NCI-H345 treated with DMSO at 0.1 percent for 48 hours (cell line): ENCODE measurements around the gene SERPINA12.

Experiments used
- DNase-seq: peaks from one replicate; lab custom pipeline; 2025; ENCODE audit not compliant: unreplicated experiment; lab: John Stamatoyannopoulos, UW

SERPINA12 gene

GRCh38 chr14:94509356-94509755 is at the start of gene SERPINA12:
SERPINA12 (minus strand) TSS chr14:94509469; CDS start chr14:94498397, 11,072 bp downstream.
- no peak for DNase-seq

- DNase-seq = no peak
Observed at GRCh38 chr14:94558842-94559241, 49.6 kb upstream of the SERPINA12 start.

DNA sequence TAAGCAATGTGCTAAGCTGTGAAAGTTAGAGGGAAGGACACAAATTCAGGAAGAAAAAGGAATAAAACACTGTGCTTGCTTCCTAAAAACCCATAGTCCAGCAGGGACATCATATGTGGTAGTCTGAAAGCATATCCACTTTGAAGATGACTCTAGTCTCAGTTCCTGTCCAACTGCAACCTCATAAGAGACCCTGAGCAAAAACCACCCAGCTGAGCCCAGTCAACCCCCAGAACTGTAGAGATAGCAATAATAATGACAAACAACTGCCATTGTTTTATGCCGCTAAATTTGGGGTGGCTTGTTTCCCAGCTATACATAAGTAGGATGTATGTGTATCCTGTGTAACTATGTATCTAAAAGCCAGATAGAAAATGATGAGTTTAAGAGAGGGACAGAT is 48.1 kb upstream of the SERPINA12 start:
- no peak for DNase-seq

DNA sequence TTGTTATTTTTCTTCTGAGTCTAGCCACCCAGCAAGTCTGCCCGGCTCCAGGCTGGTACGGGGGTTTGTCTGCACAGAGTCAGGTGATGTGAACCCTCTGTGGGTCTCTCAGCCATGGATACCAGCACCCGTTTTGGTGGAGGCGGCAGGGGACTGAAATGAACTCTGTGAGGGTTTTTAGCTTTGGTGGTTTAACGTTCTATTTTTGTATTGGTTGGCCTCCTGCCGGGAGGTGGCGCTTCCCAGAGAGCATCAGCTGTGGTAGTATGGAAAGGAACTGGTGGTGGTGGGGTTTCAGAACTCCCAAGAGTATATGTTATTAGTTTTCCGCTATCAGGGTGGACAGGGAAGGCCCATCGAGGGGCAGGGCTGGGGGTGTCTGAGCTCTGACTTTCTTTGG is 46.7 kb upstream of the SERPINA12 start:
- no peak for DNase-seq

GRCh38 chr14:94550041-94550440 is 40.8 kb upstream of the SERPINA12 start:
- DNase-seq = no peak

- peak; percentile 10 for DNase-seq
Observed at GRCh38 chr14:94548999-94549985, 40.0 kb upstream of the SERPINA12 start.

GRCh38 chr14:94548131-94548998 is 39.1 kb upstream of the SERPINA12 start:
- DNase-seq = no peak

DNA sequence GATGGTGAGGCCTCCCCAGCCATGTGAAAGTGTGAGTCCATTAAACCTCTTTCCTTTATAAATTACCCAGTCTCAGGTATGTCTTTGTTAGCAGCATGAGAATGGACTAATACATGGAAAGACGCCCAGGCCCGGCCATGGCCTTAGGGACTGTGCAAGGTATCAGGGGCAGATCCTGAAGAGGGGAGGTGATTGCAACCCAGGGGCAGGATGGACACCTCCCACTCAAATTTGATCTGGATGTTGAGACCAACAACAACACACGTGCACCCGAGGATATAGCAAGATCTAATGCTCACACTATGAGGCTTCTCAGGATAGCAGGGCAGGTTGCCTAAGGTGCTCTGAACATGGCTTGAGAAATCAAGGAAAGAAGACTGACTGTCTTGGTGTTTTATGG is 38.5 kb upstream of the SERPINA12 start:
- no peak for DNase-seq

- no peak for DNase-seq
Observed at GRCh38 chr14:94547151-94547680, 37.9 kb upstream of the SERPINA12 start.

DNA sequence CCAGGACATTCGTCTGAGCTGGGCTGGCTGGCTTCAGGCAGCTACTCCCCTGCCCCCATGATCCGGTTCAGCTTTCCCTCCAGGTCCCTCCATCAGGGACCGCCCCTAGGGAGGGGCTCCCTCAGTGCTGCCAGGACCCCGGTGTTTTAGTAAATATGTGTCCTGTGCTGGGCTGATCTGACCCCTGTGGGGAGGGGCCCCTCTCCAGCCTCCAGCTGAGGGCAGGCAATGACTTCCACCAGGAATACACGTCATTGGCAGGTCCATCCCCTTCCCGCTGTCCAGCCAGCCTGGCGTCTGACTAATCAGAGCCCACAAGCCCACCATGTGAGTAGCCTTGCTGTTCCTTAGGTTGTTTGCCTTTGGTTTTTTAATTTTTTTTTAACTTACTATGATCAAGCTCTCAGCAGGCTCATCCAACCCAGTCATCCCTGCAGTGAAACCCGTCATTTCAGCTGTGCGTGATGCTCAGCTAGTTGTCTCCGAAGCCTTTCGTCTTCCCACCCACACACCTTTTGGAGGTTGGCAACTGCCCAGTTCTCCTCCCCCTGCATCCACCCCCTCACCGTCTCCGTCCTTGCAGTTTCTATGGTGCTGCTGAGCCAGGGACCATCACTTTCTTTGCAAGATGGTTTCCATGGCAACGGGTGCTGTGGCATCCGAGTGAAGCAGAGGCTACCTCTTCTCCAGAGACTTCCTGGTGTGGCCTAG is 36.0 kb upstream of the SERPINA12 start:
- DNase-seq = no peak

- no peak for DNase-seq
Observed at GRCh38 chr14:94544726-94545125, 35.5 kb upstream of the SERPINA12 start.

DNA sequence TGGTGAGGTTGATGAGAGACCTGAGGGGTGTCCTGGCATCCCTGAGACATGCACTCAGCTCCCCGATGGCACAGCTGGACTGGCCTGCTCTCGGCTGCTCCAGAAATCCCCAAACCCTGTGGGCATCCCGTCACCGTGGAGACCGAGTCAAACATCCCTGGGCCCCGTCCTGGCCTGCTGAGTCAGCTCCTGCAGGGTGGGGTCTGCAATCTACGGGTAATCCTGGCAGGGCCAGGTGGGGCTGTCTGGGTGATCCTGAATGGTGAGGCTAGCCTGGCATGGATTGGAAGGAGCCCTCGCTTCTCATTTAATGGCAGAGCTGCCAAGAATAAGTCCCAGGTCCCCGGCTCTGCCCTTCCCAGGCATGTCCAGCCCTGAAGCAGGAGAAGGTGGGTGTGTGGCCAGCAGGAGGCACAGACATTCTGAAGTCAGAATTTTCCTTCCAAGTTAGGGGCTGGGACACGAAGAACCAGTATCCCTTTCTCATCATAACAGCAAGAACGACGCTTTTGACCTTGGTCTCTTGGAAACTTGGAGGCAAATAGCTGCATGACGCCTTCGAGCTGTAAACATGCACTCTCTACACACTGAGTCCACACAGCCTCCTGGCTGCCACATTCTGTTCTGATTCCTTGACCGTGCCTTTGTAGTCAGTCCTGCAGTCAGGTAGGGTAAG is 34.3 kb upstream of the SERPINA12 start:
- no peak for DNase-seq

DNA sequence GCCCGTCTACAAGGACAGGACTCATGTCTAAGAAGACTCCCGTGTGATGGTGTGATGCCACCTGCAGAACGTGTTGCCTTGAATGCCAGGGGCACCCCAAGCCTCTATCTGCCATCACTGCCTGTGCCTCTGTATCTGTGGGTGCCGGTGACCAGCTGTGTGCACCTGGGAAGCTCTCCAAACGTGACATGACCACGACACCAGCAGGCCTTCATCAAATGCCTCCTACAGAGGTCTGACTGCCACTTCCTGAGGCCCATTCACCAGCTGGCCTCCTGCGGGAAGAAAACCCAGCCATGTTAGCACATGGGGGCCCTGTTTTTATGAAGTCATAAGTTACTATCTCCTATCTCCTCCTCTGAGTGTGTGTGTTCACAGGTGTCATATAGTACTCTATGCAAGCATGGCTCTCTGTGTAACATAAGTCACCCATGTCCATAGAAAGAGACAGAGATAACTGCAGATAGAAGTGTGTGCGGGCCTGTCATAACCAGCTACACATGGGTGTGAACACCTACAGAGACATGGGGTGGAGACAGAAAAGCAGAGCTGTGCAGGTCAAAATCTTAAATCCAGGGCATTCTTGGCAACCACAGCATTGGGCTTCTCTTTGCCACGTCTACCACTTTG is 33.7 kb upstream of the SERPINA12 start:
- no peak for DNase-seq

DNA sequence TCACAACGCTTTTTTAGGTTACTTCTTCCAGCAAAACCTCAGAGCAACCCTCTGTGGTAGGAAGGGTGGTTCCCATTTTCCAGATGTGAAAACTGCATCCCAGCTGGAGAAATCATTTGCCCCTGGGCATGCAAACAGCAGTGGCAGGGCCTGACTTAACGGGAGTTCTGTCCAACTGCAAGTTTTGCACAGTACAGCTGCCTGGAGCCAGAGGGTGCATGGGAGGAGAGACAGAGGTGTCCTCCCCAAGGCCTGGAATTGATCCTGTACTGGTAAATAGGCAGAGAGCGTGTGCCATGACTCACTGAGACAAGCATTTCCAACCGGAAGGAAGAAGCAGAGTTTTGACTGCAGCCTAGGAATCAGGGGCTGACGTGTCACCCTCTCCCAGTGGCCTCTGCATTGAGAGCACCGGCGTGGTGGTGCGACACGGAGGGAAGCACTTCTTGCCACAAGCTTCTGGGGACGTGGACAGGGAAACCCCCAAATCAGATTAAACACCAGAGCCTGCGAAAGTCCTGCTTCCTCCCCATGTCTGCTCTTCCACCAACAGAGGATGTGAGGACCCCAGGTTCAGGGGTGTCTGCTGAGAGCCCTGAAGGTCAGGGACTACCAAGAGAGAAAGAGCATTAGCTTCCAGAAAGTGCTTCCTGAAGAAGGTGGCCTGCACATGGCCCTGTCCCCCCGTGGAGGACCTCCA is 33.0 kb upstream of the SERPINA12 start:
- no peak for DNase-seq

GRCh38 chr14:94541234-94541975 is 32.1 kb upstream of the SERPINA12 start:
- DNase-seq = no peak

DNA sequence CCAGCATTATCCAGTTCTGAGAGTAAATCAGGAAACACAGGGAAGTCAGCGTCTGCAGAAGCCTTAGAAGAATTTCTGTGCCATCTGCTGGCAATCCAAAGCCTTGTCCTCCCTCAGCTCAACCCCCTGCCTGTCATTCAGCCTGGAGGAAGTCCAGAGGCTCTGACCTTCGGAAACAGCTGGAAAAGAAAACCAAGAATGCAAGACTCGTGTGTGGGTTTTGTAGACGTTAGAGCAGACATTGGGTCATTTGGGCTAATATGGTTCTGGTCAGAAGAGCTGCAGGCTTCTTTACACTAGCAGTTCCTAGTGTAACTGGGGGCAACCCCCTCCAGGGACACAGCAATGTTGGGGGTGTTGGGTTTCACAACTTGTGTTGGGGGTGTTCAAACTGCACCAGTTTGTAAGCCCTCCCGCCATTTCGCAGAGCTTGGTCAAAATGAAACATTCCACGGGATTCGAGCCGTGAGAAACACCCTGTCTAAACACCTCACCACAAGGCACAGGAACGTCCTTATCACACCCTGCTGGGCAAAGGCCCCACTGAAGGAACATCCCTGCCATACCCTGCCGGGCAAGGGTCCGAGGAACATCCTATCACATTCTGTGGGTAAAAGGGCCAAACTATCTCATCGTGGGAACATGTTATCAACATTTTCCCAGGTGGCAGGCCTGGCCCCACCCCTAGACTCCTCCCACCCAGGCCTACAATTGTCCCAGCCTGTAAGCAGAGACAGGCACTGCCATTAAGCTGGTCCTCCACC is 30.9 kb upstream of the SERPINA12 start:
- no peak for DNase-seq

DNA sequence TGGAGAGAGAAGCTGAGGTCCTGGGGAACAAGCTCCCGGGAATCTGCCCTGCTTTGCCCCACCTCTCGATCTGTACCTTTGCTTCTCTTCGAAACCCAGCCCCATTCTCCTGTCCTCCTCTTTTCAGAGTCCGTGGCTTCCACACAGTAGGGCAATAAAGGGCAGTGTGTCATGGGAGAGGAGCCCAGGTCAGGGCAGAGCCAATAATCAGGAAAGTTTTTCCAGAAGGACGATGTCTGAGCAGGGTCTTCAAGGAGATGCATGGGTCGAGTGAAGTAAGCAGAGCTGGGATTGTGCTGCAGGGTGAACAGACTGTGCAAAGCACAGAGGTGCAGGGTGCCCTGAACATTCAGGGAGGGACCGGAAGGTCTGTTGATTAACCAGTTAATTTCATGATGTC is 29.9 kb upstream of the SERPINA12 start:
- no peak for DNase-seq
